ENCODE data around the gene PLXNA4. TPM values are rescaled to one million over a fixed set of nuclear protein-coding genes. Genes with fewer than 3 reads are reported as not detected.

Gene PLXNA4
- total and polyA plus RNA-seq, 2 donors (not counting 1 experiment from before 2014, with no cell fraction given): not detected

DNA sequence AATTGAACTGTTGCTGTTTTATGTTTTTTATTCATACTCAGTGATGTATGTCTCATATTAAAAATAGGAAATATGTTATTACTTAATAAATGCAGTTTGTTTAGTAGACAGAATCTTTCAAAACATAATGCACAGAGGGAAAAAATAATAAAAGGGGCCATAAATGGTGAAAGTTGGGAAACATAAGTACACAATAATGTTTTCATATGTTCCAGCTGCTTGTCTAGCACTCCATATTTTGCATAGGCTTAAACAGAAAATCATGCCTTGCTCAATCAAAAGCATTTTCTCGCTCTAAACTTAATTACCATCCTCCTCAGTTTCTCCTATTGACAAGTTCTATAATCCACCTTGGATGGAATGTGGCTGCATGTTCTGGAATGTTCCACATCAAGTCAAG lies 333.2 kb downstream of the PLXNA4 start:
- H3K4me1 Mint-ChIP-seq: no peaks in the 10 kb centered on the region
- peaks cover 6% of the 10 kb centered on the region for H3K27me3 Mint-ChIP-seq
- WGBS (ENCODE audit: insufficient coverage): no CpG with 5 or more reads among the region's 1 CpG
- Histone ChIP-seq H3K4me3 (ENCODE audit: control extremely low read depth in 1 of 5, extremely low read depth in 1 of 5, insufficient read depth in 1 of 5, low read depth in 2 of 5, low read length in 4 of 5) (no peak overlapping the region), H3K9me3 (ENCODE audit: control extremely low read depth in 1 of 3, control insufficient read depth in 2 of 3, insufficient read depth in 1 of 3, low read length in 2 of 3) (peaks cover 0 to 3% (median 0%) of the 10 kb centered on the region in 3 donors), H3K4me2 (replicated peaks; ENCODE audit: low read depth, low read length, poor library complexity, severe bottlenecking) (no peak overlapping the region), H3K4me1 (ENCODE audit: control insufficient read depth in 2 of 2, insufficient read depth in 2 of 2, low read length in 2 of 2) (no peaks in the 10 kb centered on the region), H2AFZ (ENCODE audit: insufficient read depth, low read depth, low read length, poor library complexity, severe bottlenecking) (no peak overlapping the region), H3K27ac (ENCODE audit: low read length in 2 of 2) (no peak overlapping the region), H3K9ac (ENCODE audit: low read length) (no peak overlapping the region), H4K20me1 (ENCODE audit: control insufficient read depth, insufficient read depth, low read length, poor library complexity, severe bottlenecking) (no peaks in the 10 kb centered on the region), H3K36me3 (replicated peaks in 1 of 2; ENCODE audit: control extremely low read depth in 1 of 2, control insufficient read depth in 1 of 2, extremely low read depth in 1 of 2, insufficient read depth in 2 of 2, low read length in 1 of 2) (no peaks in the 10 kb centered on the region), H3K27me3 (replicated peaks in 1 of 4; ENCODE audit: control extremely low read depth in 1 of 4, control insufficient read depth in 3 of 4, insufficient read depth in 4 of 4, low read length in 3 of 4) (no peaks in the 10 kb centered on the region), H3K79me2 (ENCODE audit: control insufficient read depth, insufficient read depth, low read length) (no peaks in the 10 kb centered on the region)
- H3K4me3 Mint-ChIP-seq: no peak overlapping the region
- intact Hi-C loops (cut with micrococcal nuclease): no loop called here
- DNase-seq: no peak
- ChIA-PET CTCF (no interaction called here), POLR2A (no interaction called here)
- no peak overlapping the region for H3K27ac Mint-ChIP-seq
- no peak for ATAC-seq (ENCODE audit: low read depth)
- peaks cover 4% of the 10 kb centered on the region for H3K9me3 Mint-ChIP-seq (ENCODE audit: insufficient read depth)
- TF ChIP-seq EZH2 (IDR thresholded peaks at IDR 0.05; ENCODE audit: borderline replicate concordance, insufficient read depth, low read depth, low read length, poor library complexity, severe bottlenecking): no peak
- TF ChIP-seq, protein P1, sequence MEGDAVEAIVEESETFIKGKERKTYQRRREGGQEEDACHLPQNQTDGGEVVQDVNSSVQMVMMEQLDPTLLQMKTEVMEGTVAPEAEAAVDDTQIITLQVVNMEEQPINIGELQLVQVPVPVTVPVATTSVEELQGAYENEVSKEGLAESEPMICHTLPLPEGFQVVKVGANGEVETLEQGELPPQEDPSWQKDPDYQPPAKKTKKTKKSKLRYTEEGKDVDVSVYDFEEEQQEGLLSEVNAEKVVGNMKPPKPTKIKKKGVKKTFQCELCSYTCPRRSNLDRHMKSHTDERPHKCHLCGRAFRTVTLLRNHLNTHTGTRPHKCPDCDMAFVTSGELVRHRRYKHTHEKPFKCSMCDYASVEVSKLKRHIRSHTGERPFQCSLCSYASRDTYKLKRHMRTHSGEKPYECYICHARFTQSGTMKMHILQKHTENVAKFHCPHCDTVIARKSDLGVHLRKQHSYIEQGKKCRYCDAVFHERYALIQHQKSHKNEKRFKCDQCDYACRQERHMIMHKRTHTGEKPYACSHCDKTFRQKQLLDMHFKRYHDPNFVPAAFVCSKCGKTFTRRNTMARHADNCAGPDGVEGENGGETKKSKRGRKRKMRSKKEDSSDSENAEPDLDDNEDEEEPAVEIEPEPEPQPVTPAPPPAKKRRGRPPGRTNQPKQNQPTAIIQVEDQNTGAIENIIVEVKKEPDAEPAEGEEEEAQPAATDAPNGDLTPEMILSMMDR (IDR thresholded peaks at IDR 0.05): no peak

DNA sequence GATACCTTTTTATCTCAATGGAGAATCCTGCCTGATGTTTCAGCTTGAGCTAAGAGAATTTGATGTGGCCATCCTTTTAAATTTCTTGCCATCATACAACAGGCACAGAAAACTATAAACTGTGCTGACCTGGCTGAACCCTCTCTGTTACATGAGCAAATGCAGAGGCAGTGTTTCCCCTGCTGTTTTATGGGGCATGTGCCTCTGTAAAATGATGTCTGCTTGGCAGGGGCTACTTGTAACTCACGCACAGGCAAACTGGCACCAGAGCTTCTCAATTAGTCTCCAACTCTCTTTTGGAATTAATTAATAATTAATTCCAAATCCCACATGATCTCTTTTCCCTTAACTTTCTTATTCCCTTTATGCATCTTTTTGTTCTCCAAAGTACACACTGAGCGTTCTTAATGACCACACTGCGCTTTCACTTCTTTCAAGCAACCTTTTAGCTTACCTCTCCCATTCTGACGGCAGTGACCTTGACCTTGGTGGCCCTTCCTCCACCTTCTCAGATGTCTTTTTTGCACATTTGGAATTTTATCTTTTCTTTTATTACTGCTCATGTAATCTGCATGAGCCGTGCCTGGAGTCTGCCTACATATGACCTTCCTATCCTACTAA lies 334.0 kb downstream of the PLXNA4 start:
- Mint-ChIP-seq H3K4me3 (no peak overlapping the region), H3K27ac (no peak overlapping the region), H3K27me3 (peaks cover 6% of the 10 kb centered on the region), H3K4me1 (no peaks in the 10 kb centered on the region), H3K9me3 (ENCODE audit: insufficient read depth) (peaks cover 4% of the 10 kb centered on the region)
- Histone ChIP-seq H3K4me1 (ENCODE audit: control insufficient read depth in 2 of 2, insufficient read depth in 2 of 2, low read length in 2 of 2) (no peaks in the 10 kb centered on the region), H4K20me1 (ENCODE audit: control insufficient read depth, insufficient read depth, low read length, poor library complexity, severe bottlenecking) (no peaks in the 10 kb centered on the region), H3K36me3 (replicated peaks in 1 of 2; ENCODE audit: control extremely low read depth in 1 of 2, control insufficient read depth in 1 of 2, extremely low read depth in 1 of 2, insufficient read depth in 2 of 2, low read length in 1 of 2) (no peaks in the 10 kb centered on the region), H3K9me3 (ENCODE audit: control extremely low read depth in 1 of 3, control insufficient read depth in 2 of 3, insufficient read depth in 1 of 3, low read length in 2 of 3) (peaks cover 0 to 3% (median 0%) of the 10 kb centered on the region in 3 donors), H3K27ac (ENCODE audit: low read length in 2 of 2) (no peak overlapping the region), H2AFZ (ENCODE audit: insufficient read depth, low read depth, low read length, poor library complexity, severe bottlenecking) (no peak overlapping the region), H3K79me2 (ENCODE audit: control insufficient read depth, insufficient read depth, low read length) (no peaks in the 10 kb centered on the region), H3K27me3 (replicated peaks in 1 of 4; ENCODE audit: control extremely low read depth in 1 of 4, control insufficient read depth in 3 of 4, insufficient read depth in 4 of 4, low read length in 3 of 4) (no peaks in the 10 kb centered on the region), H3K4me3 (ENCODE audit: control extremely low read depth in 1 of 5, extremely low read depth in 1 of 5, insufficient read depth in 1 of 5, low read depth in 2 of 5, low read length in 4 of 5) (no peak overlapping the region), H3K9ac (ENCODE audit: low read length) (no peak overlapping the region), H3K4me2 (replicated peaks; ENCODE audit: low read depth, low read length, poor library complexity, severe bottlenecking) (no peak overlapping the region)
- ATAC-seq (ENCODE audit: low read depth) (no peak), DNase-seq (no peak)
- TF ChIP-seq, protein P1 (IDR thresholded peaks at IDR 0.05): no peak
- no peak for TF ChIP-seq EZH2 (IDR thresholded peaks at IDR 0.05; ENCODE audit: borderline replicate concordance, insufficient read depth, low read depth, low read length, poor library complexity, severe bottlenecking)
- ChIA-PET CTCF (no interaction called here), POLR2A (no interaction called here)
- WGBS (ENCODE audit: insufficient coverage): 93% methylated on average over 5 of the region's 5 CpGs
- intact Hi-C loops (cut with micrococcal nuclease): no loop called here

Data from B cell (primary cell).